ENCODE results near the gene UBE2F. TPM values are rescaled to one million over a fixed set of nuclear protein-coding genes. Genes with fewer than 3 reads are reported as not detected.

The UBE2F gene
- total and polyA plus RNA-seq, 2 of the 13 experiments (the other 11 are each of a cell fraction or from before 2014, with no cell fraction given) = 35.4 to 73.1 TPM

DNA sequence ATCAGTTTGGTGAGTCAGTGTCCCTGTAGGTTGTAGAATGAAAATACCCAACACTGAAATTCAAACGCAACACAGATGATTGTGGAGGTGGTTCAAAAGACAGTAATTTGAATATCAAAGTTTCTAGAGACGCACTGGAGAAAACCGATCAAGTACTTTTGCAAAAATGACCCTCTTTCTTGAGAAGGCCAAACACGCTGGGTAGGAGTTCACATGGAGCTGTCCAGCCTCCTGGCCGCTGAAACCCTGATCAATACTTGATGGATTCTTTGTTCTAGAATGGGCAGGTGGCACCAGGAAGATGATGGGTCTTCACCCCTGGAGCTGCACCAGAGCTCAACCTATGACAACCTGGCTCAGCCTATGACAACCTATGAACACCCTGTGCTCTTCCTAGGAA is 39.7 kb upstream of the UBE2F start:
- Histone ChIP-seq H3K27ac (ENCODE audit: extremely low read length, insufficient read depth, low read length) (no peak overlapping the region), H3K4me2 (ENCODE audit: low read depth, low read length) (no peak overlapping the region), H3K9me3 (ENCODE audit: low read length) (no peaks in the 10 kb centered on the region), H3K4me3 (replicated peaks in 1 of 3; ENCODE audit: insufficient read depth in 1 of 3, low read depth in 2 of 3, low read length in 3 of 3) (no peak overlapping the region), H3K9ac (ENCODE audit: insufficient read depth, low read depth, low read length) (no peak overlapping the region), H4K20me1 (ENCODE audit: insufficient read depth, low read length) (no peaks in the 10 kb centered on the region), H2AFZ (ENCODE audit: low read length) (no peak overlapping the region), H3K36me3 (replicated peaks in 1 of 2; ENCODE audit: control insufficient read depth in 1 of 2, insufficient read depth in 2 of 2, low read length in 2 of 2) (no peaks in the 10 kb centered on the region), H3K27me3 (ENCODE audit: control insufficient read depth in 1 of 2, insufficient read depth in 2 of 2, low read length in 2 of 2) (peaks cover 5 to 31% of the 10 kb centered on the region in 2 experiments; a peak in 4 of 5 replicates), H3K4me1 (ENCODE audit: insufficient read depth, low read length) (peaks cover 8% of the 10 kb centered on the region), H3K79me2 (ENCODE audit: insufficient read depth, low read length) (no peaks in the 10 kb centered on the region)
- ChIA-PET POLR2A (no interaction called here), CTCF (ENCODE audit: low intra/inter-chr PET ratio, low total read pairs) (no interaction called here)
- 41% methylated on average over 5 of the region's 5 CpGs for WGBS (ENCODE audit: low lambda C conversion rate)
- ATAC-seq = no peak
- TF ChIP-seq NR1H2 (CRISPR knock-in tag; IDR thresholded peaks at IDR 0.05; ENCODE audit: borderline replicate concordance, low read depth) = no peak
- peak; percentile 94 for TF ChIP-seq MIER2 (CRISPR knock-in tag; IDR thresholded peaks at IDR 0.05)
- TF ChIP-seq, protein P1, sequence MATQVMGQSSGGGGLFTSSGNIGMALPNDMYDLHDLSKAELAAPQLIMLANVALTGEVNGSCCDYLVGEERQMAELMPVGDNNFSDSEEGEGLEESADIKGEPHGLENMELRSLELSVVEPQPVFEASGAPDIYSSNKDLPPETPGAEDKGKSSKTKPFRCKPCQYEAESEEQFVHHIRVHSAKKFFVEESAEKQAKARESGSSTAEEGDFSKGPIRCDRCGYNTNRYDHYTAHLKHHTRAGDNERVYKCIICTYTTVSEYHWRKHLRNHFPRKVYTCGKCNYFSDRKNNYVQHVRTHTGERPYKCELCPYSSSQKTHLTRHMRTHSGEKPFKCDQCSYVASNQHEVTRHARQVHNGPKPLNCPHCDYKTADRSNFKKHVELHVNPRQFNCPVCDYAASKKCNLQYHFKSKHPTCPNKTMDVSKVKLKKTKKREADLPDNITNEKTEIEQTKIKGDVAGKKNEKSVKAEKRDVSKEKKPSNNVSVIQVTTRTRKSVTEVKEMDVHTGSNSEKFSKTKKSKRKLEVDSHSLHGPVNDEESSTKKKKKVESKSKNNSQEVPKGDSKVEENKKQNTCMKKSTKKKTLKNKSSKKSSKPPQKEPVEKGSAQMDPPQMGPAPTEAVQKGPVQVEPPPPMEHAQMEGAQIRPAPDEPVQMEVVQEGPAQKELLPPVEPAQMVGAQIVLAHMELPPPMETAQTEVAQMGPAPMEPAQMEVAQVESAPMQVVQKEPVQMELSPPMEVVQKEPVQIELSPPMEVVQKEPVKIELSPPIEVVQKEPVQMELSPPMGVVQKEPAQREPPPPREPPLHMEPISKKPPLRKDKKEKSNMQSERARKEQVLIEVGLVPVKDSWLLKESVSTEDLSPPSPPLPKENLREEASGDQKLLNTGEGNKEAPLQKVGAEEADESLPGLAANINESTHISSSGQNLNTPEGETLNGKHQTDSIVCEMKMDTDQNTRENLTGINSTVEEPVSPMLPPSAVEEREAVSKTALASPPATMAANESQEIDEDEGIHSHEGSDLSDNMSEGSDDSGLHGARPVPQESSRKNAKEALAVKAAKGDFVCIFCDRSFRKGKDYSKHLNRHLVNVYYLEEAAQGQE (IDR thresholded peaks at IDR 0.05; ENCODE audit: borderline replicate concordance in 1 of 2, low read depth in 1 of 2, low read length in 2 of 2) = peak; percentile 53 to 92
- TF ChIP-seq, protein P2, sequence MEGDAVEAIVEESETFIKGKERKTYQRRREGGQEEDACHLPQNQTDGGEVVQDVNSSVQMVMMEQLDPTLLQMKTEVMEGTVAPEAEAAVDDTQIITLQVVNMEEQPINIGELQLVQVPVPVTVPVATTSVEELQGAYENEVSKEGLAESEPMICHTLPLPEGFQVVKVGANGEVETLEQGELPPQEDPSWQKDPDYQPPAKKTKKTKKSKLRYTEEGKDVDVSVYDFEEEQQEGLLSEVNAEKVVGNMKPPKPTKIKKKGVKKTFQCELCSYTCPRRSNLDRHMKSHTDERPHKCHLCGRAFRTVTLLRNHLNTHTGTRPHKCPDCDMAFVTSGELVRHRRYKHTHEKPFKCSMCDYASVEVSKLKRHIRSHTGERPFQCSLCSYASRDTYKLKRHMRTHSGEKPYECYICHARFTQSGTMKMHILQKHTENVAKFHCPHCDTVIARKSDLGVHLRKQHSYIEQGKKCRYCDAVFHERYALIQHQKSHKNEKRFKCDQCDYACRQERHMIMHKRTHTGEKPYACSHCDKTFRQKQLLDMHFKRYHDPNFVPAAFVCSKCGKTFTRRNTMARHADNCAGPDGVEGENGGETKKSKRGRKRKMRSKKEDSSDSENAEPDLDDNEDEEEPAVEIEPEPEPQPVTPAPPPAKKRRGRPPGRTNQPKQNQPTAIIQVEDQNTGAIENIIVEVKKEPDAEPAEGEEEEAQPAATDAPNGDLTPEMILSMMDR (CRISPR knock-in tag; IDR thresholded peaks at IDR 0.05) = no peak
- TF ChIP-seq NFYC (CRISPR knock-in tag; IDR thresholded peaks at IDR 0.05) = no peak
- TF ChIP-seq ZNF468 (CRISPR knock-in tag; IDR thresholded peaks at IDR 0.05) = no peak
- no peak for TF ChIP-seq NAIF1 (CRISPR knock-in tag; IDR thresholded peaks at IDR 0.05; ENCODE audit: borderline replicate concordance)
- no peak for TF ChIP-seq NFKBIZ (CRISPR knock-in tag; IDR thresholded peaks at IDR 0.05)
- TF ChIP-seq, protein P3, sequence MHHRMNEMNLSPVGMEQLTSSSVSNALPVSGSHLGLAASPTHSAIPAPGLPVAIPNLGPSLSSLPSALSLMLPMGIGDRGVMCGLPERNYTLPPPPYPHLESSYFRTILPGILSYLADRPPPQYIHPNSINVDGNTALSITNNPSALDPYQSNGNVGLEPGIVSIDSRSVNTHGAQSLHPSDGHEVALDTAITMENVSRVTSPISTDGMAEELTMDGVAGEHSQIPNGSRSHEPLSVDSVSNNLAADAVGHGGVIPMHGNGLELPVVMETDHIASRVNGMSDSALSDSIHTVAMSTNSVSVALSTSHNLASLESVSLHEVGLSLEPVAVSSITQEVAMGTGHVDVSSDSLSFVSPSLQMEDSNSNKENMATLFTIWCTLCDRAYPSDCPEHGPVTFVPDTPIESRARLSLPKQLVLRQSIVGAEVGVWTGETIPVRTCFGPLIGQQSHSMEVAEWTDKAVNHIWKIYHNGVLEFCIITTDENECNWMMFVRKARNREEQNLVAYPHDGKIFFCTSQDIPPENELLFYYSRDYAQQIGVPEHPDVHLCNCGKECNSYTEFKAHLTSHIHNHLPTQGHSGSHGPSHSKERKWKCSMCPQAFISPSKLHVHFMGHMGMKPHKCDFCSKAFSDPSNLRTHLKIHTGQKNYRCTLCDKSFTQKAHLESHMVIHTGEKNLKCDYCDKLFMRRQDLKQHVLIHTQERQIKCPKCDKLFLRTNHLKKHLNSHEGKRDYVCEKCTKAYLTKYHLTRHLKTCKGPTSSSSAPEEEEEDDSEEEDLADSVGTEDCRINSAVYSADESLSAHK (CRISPR knock-in tag; IDR thresholded peaks at IDR 0.05; ENCODE audit: borderline replicate concordance) = no peak
- TF ChIP-seq ZNF234 (CRISPR knock-in tag; conservative IDR thresholded peaks at IDR 0.05) = no peak
- no peak for TF ChIP-seq ATF1 (CRISPR knock-in tag; IDR thresholded peaks at IDR 0.05)
- no peak for TF ChIP-seq GTF2F1 (IDR thresholded peaks at IDR 0.05; ENCODE audit: low read length)
- no peak for TF ChIP-seq JUND (CRISPR knock-in tag; IDR thresholded peaks at IDR 0.05)
- in situ Hi-C loops (cut with HindIII; ENCODE audit: extremely low pct_ligation_motif_present, low pct_unique_long_range_greater_than_20kb) (no loop called here), intact Hi-C loops (cut with micrococcal nuclease; ENCODE audit: unreplicated experiment) (no loop called here)
- FAIRE-seq = no peak
- DNase-seq (ENCODE audit: low spot score) = no peak
- no TSS peak for BruUV-seq (replicated peaks)
